Neural cell (in vitro differentiated cells): Measurements from ENCODE around the gene KCNT1. TPM values are rescaled to one million over a fixed set of nuclear protein-coding genes. Genes with fewer than 3 reads are reported as not detected.

Source experiments
- H2AFZ ChIP-seq: fragments of 200-600, 300-800 bp; sonication (generic), shearing (Covaris generic); 2 replicates; pipeline ENCODE4 v1.6.0; 2014; ENCODE audit warnings: low read depth, mild to moderate bottlenecking, antibody characterized with exemption, low read length, moderate library complexity
- H3F3A ChIP-seq: fragments of 200-600 bp; shearing (Covaris generic); 2 replicates; pipeline ENCODE4 v1.6.1; 2016; ENCODE audit warnings: mild to moderate bottlenecking, moderate library complexity, mixed read lengths, antibody characterized with exemption, low read length; ENCODE audit not compliant: insufficient read depth, poor library complexity, severe bottlenecking
- H3K27ac ChIP-seq: fragments of 200-600, 300-800 bp; sonication (generic), shearing (Covaris generic); 2 replicates; pipeline ENCODE4 v1.5.1; 2014; ENCODE audit warnings: mild to moderate bottlenecking, low read length, moderate library complexity
- H3K27me3 ChIP-seq: fragments of 300-800, 200-600 bp; sonication (generic), shearing (Covaris generic); 2 replicates; pipeline ENCODE4 v1.6.0; 2014; ENCODE audit warnings: mild to moderate bottlenecking, low read depth, low read length, moderate library complexity; ENCODE audit not compliant: insufficient read depth
- H3K36me3 ChIP-seq: fragments of 300-800, 200-600 bp; sonication (generic), shearing (Covaris generic); 2 replicates; pipeline ENCODE4 v1.5.1; 2014; ENCODE audit warnings: mild to moderate bottlenecking, antibody characterized with exemption, low read length, moderate library complexity; ENCODE audit not compliant: insufficient read depth
- H3K4me2 ChIP-seq: fragments of 300-800, 200-600 bp; sonication (generic), shearing (Covaris generic); 2 replicates; pipeline ENCODE4 v1.6.0; 2014; ENCODE audit warnings: mild to moderate bottlenecking, low read length
- H3K4me3 ChIP-seq: fragments of 300-800, 200-600 bp; sonication (generic), shearing (Covaris generic); 2 replicates; pipeline ENCODE4 v1.5.1; 2014; ENCODE audit warnings: mild to moderate bottlenecking, low read length, moderate library complexity
- H3K79me2 ChIP-seq: fragments of 200-600 bp; shearing (Covaris generic); replicated peaks from 2 replicates; pipeline ENCODE4 v1.6.0; 2014; ENCODE audit warnings: mild to moderate bottlenecking, low read length, moderate library complexity; ENCODE audit not compliant: insufficient read depth
- H3K9ac ChIP-seq: fragments of 300-800, 200-600 bp; sonication (generic), shearing (Covaris generic); 2 replicates; pipeline ENCODE4 v1.6.1; 2016; ENCODE audit warnings: mild to moderate bottlenecking, low read length, mixed read lengths
- H3K9me2 ChIP-seq: fragments of 200-600 bp; shearing (Covaris generic); 2 replicates; pipeline ENCODE4 v1.6.1; 2016; ENCODE audit warnings: mild to moderate bottlenecking, low read length, mixed read lengths; ENCODE audit not compliant: insufficient read depth
- H3K9me3 ChIP-seq: fragments of 200-600, 300-800 bp; sonication (generic), shearing (Covaris generic); 2 replicates; pipeline ENCODE4 v1.6.1; 2016; ENCODE audit warnings: mild to moderate bottlenecking, mixed run types, low read length, moderate library complexity, mixed read lengths
- H4K20me1 ChIP-seq: fragments of 200-600 bp; shearing (Covaris generic); 2 replicates; pipeline ENCODE4 v1.6.1; 2016; ENCODE audit warnings: mild to moderate bottlenecking, mixed run types; ENCODE audit not compliant: insufficient read depth
- CTCF ChIP-seq: fragments of 450-650 bp; IDR thresholded peaks from 2 replicates; pipeline ENCODE4 v1.5.1; 2014; ENCODE audit warnings: antibody characterized with exemption, mild to moderate bottlenecking, moderate library complexity; ENCODE audit not compliant: poor library complexity, severe bottlenecking
- EP300 ChIP-seq: fragments of 450-650 bp; conservative IDR thresholded peaks from 2 replicates; pipeline ENCODE4 v1.6.1; 2014; ENCODE audit warnings: antibody characterized with exemption, mild to moderate bottlenecking, moderate library complexity; ENCODE audit not compliant: poor library complexity, severe bottlenecking
- EZH2 ChIP-seq: fragments of 200-600, 300-800 bp; shearing (Covaris generic), sonication (generic); IDR thresholded peaks from 2 replicates; pipeline ENCODE4 v1.6.1; 2014; ENCODE audit warnings: antibody characterized with exemption, low read length, borderline replicate concordance, mild to moderate bottlenecking; ENCODE audit not compliant: insufficient read depth, poor library complexity, severe bottlenecking
- MXI1 ChIP-seq: fragments of 450-650 bp; conservative IDR thresholded peaks from 2 replicates; pipeline ENCODE4 v1.6.1; 2014; ENCODE audit warnings: antibody characterized with exemption, mild to moderate bottlenecking; ENCODE audit not compliant: poor library complexity, severe bottlenecking
- POLR2AphosphoS5 ChIP-seq: IDR thresholded peaks from 2 replicates; pipeline ENCODE4 v1.6.1; 2012
- RAD21 ChIP-seq: fragments of 450-650 bp; conservative IDR thresholded peaks from 2 replicates; pipeline ENCODE4 v1.6.1; 2014; ENCODE audit warnings: antibody characterized with exemption, mild to moderate bottlenecking, moderate library complexity
- REST ChIP-seq: IDR thresholded peaks from 2 replicates; pipeline ENCODE4 v1.6.1; 2012; ENCODE audit warnings: borderline replicate concordance
- SMC3 ChIP-seq: fragments of 450-650 bp; conservative IDR thresholded peaks from 2 replicates; pipeline ENCODE4 v1.6.1; 2014; ENCODE audit warnings: antibody characterized with exemption, mild to moderate bottlenecking, moderate library complexity; ENCODE audit not compliant: poor library complexity
- TAF1 ChIP-seq: IDR thresholded peaks from 2 replicates; pipeline ENCODE4 v1.6.1; 2012; ENCODE audit warnings: low read depth
- polyA plus RNA-seq: library from polyadenylated mRNA; depleted of rRNA; stranded (reverse); fragments of >200 nt; gene quantifications from 2 replicates; pipeline ENCODE4 v1.2.3, GENCODE V29; 2014

The KCNT1 gene
- polyA plus RNA-seq, 1 donor from 2014 or later: 0.67 TPM

GRCh38 chr9:135803441-135803840 lies 101.5 kb downstream of the KCNT1 start:
- Histone ChIP-seq H3K27ac (no peak overlapping the region), H3K9me2 (no peaks in the 10 kb centered on the region), H3K4me3 (no peak overlapping the region), H3K4me2 (no peak overlapping the region), H3K9me3 (no peaks in the 10 kb centered on the region), H3K9ac (no peak overlapping the region), H3K27me3 (no peaks in the 10 kb centered on the region), H4K20me1 (no peaks in the 10 kb centered on the region), H3K36me3 (no peaks in the 10 kb centered on the region), H2AFZ (no peak overlapping the region), H3K79me2 (no peaks in the 10 kb centered on the region), H3F3A (no peaks in the 10 kb centered on the region)
- TF ChIP-seq REST (no peak), POLR2AphosphoS5 (no peak), RAD21 (no peak), TAF1 (no peak), CTCF (no peak), SMC3 (no peak), EP300 (no peak), MXI1 (no peak), EZH2 (no peak)

GRCh38 chr9:135804581-135805421 lies 102.8 kb downstream of the KCNT1 start:
- no peaks in the 10 kb centered on the region for H3K9me3 ChIP-seq
- no peaks in the 10 kb centered on the region for H3K79me2 ChIP-seq
- no peaks in the 10 kb centered on the region for H3K9me2 ChIP-seq
- no peaks in the 10 kb centered on the region for H3K36me3 ChIP-seq
- no peaks in the 10 kb centered on the region for H4K20me1 ChIP-seq
- H2AFZ ChIP-seq: no peak overlapping the region
- H3K27ac ChIP-seq: no peak overlapping the region
- no peak overlapping the region for H3K4me2 ChIP-seq
- no peaks in the 10 kb centered on the region for H3F3A ChIP-seq
- no peaks in the 10 kb centered on the region for H3K27me3 ChIP-seq
- H3K4me3 ChIP-seq: no peak overlapping the region
- TF ChIP-seq REST (no peak), MXI1 (no peak), EZH2 (no peak), TAF1 (no peak), RAD21 (no peak), POLR2AphosphoS5 (no peak), SMC3 (no peak), CTCF (no peak), EP300 (no peak)
- H3K9ac ChIP-seq: no peak overlapping the region
